ENCODE data around the gene PTPRE.

DNA sequence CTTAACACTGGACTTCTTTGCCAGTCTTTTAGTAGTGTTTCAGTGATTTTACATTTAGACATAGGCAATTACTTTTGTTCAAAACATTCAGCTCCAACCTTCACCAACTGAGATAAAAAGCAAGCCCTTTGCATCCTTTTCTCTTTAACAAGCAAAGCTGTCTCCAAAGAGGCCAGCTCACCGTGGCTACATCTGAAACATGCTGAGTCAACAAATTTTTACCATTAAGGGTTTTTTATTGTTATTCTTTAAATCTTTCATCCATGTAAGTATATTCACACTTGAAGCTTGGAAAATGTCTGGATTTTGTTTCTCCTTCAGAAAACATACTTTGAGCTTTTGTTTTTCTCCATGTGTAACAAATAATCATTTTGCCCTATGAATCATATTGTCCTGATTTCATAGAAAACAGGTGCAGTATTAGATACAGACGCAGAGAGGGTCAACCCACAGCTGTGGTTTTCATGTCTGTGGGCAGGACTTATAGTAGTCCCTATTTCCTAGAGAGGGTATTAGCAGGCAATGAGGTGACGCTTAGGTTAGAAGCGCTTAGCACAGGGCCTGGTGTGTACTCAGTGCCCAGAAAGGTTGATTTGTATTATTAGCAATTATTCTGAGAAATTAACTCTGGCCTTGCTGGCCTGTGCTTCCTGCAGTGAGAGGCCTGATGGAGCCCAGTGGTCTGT, 119.9 kb downstream of the PTPRE start:
- TF ChIP-seq TAF1 (conservative IDR thresholded peaks at IDR 0.05) (no peak), FOXA1 (IDR thresholded peaks at IDR 0.05) (no peak), HNF4A (conservative IDR thresholded peaks at IDR 0.05) (no peak), SP1 (IDR thresholded peaks at IDR 0.05) (no peak), YY1 (IDR thresholded peaks at IDR 0.05) (no peak), RAD21 (IDR thresholded peaks at IDR 0.05) (no peak), JUND (IDR thresholded peaks at IDR 0.05) (no peak)
- TF ChIP-seq, protein P1, sequence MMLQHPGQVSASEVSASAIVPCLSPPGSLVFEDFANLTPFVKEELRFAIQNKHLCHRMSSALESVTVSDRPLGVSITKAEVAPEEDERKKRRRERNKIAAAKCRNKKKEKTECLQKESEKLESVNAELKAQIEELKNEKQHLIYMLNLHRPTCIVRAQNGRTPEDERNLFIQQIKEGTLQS (IDR thresholded peaks at IDR 0.05), result no peak
- TF ChIP-seq, protein P2, sequence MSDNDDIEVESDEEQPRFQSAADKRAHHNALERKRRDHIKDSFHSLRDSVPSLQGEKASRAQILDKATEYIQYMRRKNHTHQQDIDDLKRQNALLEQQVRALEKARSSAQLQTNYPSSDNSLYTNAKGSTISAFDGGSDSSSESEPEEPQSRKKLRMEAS (IDR thresholded peaks at IDR 0.05), result no peak
- TF ChIP-seq, protein P3, sequence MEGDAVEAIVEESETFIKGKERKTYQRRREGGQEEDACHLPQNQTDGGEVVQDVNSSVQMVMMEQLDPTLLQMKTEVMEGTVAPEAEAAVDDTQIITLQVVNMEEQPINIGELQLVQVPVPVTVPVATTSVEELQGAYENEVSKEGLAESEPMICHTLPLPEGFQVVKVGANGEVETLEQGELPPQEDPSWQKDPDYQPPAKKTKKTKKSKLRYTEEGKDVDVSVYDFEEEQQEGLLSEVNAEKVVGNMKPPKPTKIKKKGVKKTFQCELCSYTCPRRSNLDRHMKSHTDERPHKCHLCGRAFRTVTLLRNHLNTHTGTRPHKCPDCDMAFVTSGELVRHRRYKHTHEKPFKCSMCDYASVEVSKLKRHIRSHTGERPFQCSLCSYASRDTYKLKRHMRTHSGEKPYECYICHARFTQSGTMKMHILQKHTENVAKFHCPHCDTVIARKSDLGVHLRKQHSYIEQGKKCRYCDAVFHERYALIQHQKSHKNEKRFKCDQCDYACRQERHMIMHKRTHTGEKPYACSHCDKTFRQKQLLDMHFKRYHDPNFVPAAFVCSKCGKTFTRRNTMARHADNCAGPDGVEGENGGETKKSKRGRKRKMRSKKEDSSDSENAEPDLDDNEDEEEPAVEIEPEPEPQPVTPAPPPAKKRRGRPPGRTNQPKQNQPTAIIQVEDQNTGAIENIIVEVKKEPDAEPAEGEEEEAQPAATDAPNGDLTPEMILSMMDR (IDR thresholded peaks at IDR 0.05; ENCODE audit: low read depth, low read length, missing input control), result no peak
- TF ChIP-seq, protein P4, sequence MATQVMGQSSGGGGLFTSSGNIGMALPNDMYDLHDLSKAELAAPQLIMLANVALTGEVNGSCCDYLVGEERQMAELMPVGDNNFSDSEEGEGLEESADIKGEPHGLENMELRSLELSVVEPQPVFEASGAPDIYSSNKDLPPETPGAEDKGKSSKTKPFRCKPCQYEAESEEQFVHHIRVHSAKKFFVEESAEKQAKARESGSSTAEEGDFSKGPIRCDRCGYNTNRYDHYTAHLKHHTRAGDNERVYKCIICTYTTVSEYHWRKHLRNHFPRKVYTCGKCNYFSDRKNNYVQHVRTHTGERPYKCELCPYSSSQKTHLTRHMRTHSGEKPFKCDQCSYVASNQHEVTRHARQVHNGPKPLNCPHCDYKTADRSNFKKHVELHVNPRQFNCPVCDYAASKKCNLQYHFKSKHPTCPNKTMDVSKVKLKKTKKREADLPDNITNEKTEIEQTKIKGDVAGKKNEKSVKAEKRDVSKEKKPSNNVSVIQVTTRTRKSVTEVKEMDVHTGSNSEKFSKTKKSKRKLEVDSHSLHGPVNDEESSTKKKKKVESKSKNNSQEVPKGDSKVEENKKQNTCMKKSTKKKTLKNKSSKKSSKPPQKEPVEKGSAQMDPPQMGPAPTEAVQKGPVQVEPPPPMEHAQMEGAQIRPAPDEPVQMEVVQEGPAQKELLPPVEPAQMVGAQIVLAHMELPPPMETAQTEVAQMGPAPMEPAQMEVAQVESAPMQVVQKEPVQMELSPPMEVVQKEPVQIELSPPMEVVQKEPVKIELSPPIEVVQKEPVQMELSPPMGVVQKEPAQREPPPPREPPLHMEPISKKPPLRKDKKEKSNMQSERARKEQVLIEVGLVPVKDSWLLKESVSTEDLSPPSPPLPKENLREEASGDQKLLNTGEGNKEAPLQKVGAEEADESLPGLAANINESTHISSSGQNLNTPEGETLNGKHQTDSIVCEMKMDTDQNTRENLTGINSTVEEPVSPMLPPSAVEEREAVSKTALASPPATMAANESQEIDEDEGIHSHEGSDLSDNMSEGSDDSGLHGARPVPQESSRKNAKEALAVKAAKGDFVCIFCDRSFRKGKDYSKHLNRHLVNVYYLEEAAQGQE (IDR thresholded peaks at IDR 0.05), result no peak

Data from liver (tissue), 3 donors.